Middle frontal gyrus (tissue), 1 donor: ENCODE results near the gene CALML3.

ENCODE experiments used
- DNase-seq: peaks from one replicate; pipeline ENCODE4 v3.0.0-alpha.2; 2015; ENCODE audit warnings: low spot score; ENCODE audit errors: extremely low spot score

Gene CALML3

GRCh38 chr10:5565671-5566581 lies 41.2 kb downstream of the CALML3 start:
- DNase-seq: no peak

GRCh38 chr10:5566614-5567013 lies 41.9 kb downstream of the CALML3 start:
- DNase-seq: no peak

GRCh38 chr10:5567477-5567876 lies 42.7 kb downstream of the CALML3 start:
- no peak for DNase-seq

- DNase-seq: no peak
Measured at GRCh38 chr10:5568984-5569383, 44.2 kb downstream of the CALML3 start.

- DNase-seq: no peak
Measured at GRCh38 chr10:5569568-5569967, 44.8 kb downstream of the CALML3 start.

- no peak for DNase-seq
Measured at GRCh38 chr10:5570007-5570655, 45.4 kb downstream of the CALML3 start.

- DNase-seq: no peak
Measured at GRCh38 chr10:5570979-5571810, 46.4 kb downstream of the CALML3 start.

GRCh38 chr10:5571826-5572225 lies 47.1 kb downstream of the CALML3 start:
- no peak for DNase-seq

- no peak for DNase-seq
Measured at GRCh38 chr10:5573319-5573950, 48.7 kb downstream of the CALML3 start.

- no peak for DNase-seq
Measured at GRCh38 chr10:5573968-5574641, 49.3 kb downstream of the CALML3 start.

- no peak for DNase-seq
Measured at GRCh38 chr10:5574642-5575131, 49.9 kb downstream of the CALML3 start.

GRCh38 chr10:5575144-5575481 lies 50.4 kb downstream of the CALML3 start:
- DNase-seq: no peak

- DNase-seq: no peak
Measured at GRCh38 chr10:5575482-5576153, 50.9 kb downstream of the CALML3 start.

- no peak for DNase-seq
Measured at GRCh38 chr10:5576154-5576748, 51.5 kb downstream of the CALML3 start.
